ENCODE results near the gene CFDP1. TPM values are rescaled to one million over a fixed set of nuclear protein-coding genes. Genes with fewer than 3 reads are reported as not detected.

The CFDP1 gene
- total and polyA plus RNA-seq, 2 of the 13 experiments (the other 11 are each of a cell fraction or from before 2014, with no cell fraction given) = 78.6 to 153 TPM

GRCh38 chr16:75309899-75310430 is 123.3 kb downstream of the CFDP1 start (continued):
- TF ChIP-seq ZHX1 (CRISPR knock-in tag; IDR thresholded peaks at IDR 0.05; ENCODE audit: low read depth) (no peak; the same call in 1 of the 2 replicates), XRCC5 (optimal IDR thresholded peaks at IDR 0.05; ENCODE audit: low read length) (peak; percentile 53), ZNF460 (CRISPR knock-in tag; IDR thresholded peaks at IDR 0.05; ENCODE audit: borderline replicate concordance) (no peak), ATF6 (CRISPR knock-in tag; conservative IDR thresholded peaks at IDR 0.05) (no peak), ZNF275 (CRISPR knock-in tag; IDR thresholded peaks at IDR 0.05; ENCODE audit: borderline replicate concordance) (no peak), RFX3 (CRISPR knock-in tag; IDR thresholded peaks at IDR 0.05) (no peak), BRF2 (CRISPR knock-in tag; IDR thresholded peaks at IDR 0.05) (no peak), TOE1 (CRISPR knock-in tag; IDR thresholded peaks at IDR 0.05) (no peak), ZNF557 (CRISPR knock-in tag; IDR thresholded peaks at IDR 0.05) (no peak), AFF4 (CRISPR knock-in tag; IDR thresholded peaks at IDR 0.05) (peak; percentile 67; the same call in 1 of the 2 replicates), PRDM15 (CRISPR knock-in tag; IDR thresholded peaks at IDR 0.05) (no peak), ZNF704 (CRISPR knock-in tag; IDR thresholded peaks at IDR 0.05; ENCODE audit: borderline replicate concordance) (no peak)

Data from HepG2 (cell line).